H9 (cell line): ENCODE data around the gene CCDC191. TPM values are rescaled to one million over a fixed set of nuclear protein-coding genes. Genes with fewer than 3 reads are reported as not detected.
A peak's percentile ranks its signal among the peaks of the same experiment; 100 is the strongest.

Experiments used
- DNase-seq: peaks from one replicate; pipeline ENCODE4 v3.0.0-alpha.2; 2017
- H2AFZ ChIP-seq: one replicate; pipeline ENCODE4 v1.6.1; 2013; ENCODE audit warnings: mild to moderate bottlenecking, low read length, control low read depth, moderate library complexity
- H2AK5ac ChIP-seq: 2 replicates; pipeline ENCODE4 v1.6.1; 2013; ENCODE audit warnings: low read length, control low read depth, mixed read lengths; ENCODE audit not compliant: insufficient read length
- H2BK120ac ChIP-seq: one replicate; pipeline ENCODE4 v1.6.1; 2013; ENCODE audit warnings: low read depth, mild to moderate bottlenecking, low read length, control low read depth, inconsistent platforms; ENCODE audit not compliant: poor library complexity, severe bottlenecking
- H2BK12ac ChIP-seq: 2 replicates; pipeline ENCODE4 v1.6.1; 2013; ENCODE audit warnings: low read length, control low read depth, mixed read lengths, low read depth; ENCODE audit not compliant: insufficient read length
- H2BK15ac ChIP-seq: 2 replicates; pipeline ENCODE4 v1.6.1; 2013; ENCODE audit warnings: low read depth, low read length, control low read depth
- H2BK20ac ChIP-seq: one replicate; pipeline ENCODE4 v1.6.1; 2013; ENCODE audit warnings: low read depth, mild to moderate bottlenecking, low read length, control low read depth, inconsistent platforms; ENCODE audit not compliant: poor library complexity, severe bottlenecking
- H2BK5ac ChIP-seq: 2 replicates; pipeline ENCODE4 v1.6.1; 2013; ENCODE audit warnings: low read length, control low read depth, mixed read lengths; ENCODE audit not compliant: insufficient read length
- H3K14ac ChIP-seq: 2 replicates; pipeline ENCODE4 v1.6.1; 2013; ENCODE audit warnings: low read length, control low read depth; ENCODE audit not compliant: insufficient read depth
- H3K18ac ChIP-seq: 2 replicates; pipeline ENCODE4 v1.6.1; 2013; ENCODE audit warnings: low read depth, mild to moderate bottlenecking, mixed read lengths, low read length, control low read depth; ENCODE audit not compliant: insufficient read length
- H3K23ac ChIP-seq: 2 replicates; pipeline ENCODE4 v1.6.1; 2013; ENCODE audit warnings: low read length, control low read depth, mixed read lengths, low read depth; ENCODE audit not compliant: insufficient read length
- H3K23me2 ChIP-seq: 2 replicates; pipeline ENCODE4 v1.6.1; 2013; ENCODE audit warnings: low read depth, mild to moderate bottlenecking, mixed read lengths, low read length, control low read depth; ENCODE audit not compliant: insufficient read length, poor library complexity, severe bottlenecking
- H3K27ac ChIP-seq: 2 replicates; pipeline ENCODE4 v1.5.1; 2013; ENCODE audit warnings: low read length, control low read depth, mixed read lengths, low read depth; ENCODE audit not compliant: insufficient read length
- H3K27me3 ChIP-seq: 2 replicates; pipeline ENCODE4 v1.6.1; 2013; ENCODE audit warnings: low read length, control low read depth, inconsistent platforms; ENCODE audit not compliant: insufficient read depth
- H3K4ac ChIP-seq: 2 replicates; pipeline ENCODE4 v1.6.1; 2013; ENCODE audit warnings: low read depth, mild to moderate bottlenecking, control low read depth, inconsistent platforms, low read length, moderate library complexity
- H3K4me1 ChIP-seq: 2 replicates; pipeline ENCODE4 v1.6.1; 2013; ENCODE audit warnings: low read length, control low read depth, inconsistent platforms; ENCODE audit not compliant: insufficient read depth
- H3K4me2 ChIP-seq: 2 replicates; pipeline ENCODE4 v1.6.1; 2013; ENCODE audit warnings: low read length, control low read depth, mixed read lengths; ENCODE audit not compliant: insufficient read length, insufficient read depth
- H3K56ac ChIP-seq: 2 replicates; pipeline ENCODE4 v1.6.1; 2013; ENCODE audit warnings: low read depth, mild to moderate bottlenecking, mixed read lengths, low read length, control low read depth; ENCODE audit not compliant: insufficient read length
- H3K79me1 ChIP-seq: 2 replicates; pipeline ENCODE4 v1.6.1; 2013; ENCODE audit warnings: low read depth, mild to moderate bottlenecking, moderate library complexity, low read length, control low read depth, inconsistent platforms; ENCODE audit not compliant: insufficient read depth, poor library complexity, severe bottlenecking
- H3K79me2 ChIP-seq: 2 replicates; pipeline ENCODE4 v1.6.1; 2013; ENCODE audit warnings: low read length, control low read depth, inconsistent platforms; ENCODE audit not compliant: insufficient read depth
- H3K9ac ChIP-seq: 2 replicates; pipeline ENCODE4 v1.6.1; 2013; ENCODE audit warnings: low read length, control low read depth, mixed read lengths; ENCODE audit not compliant: insufficient read length; ENCODE audit errors: extremely low read depth
- H3K9me3 ChIP-seq: one replicate; pipeline ENCODE4 v1.6.1; 2013; ENCODE audit warnings: low read depth, low read length, inconsistent platforms; ENCODE audit not compliant: control insufficient read depth
- H3T11ph ChIP-seq: one replicate; pipeline ENCODE4 v1.6.1; 2013; ENCODE audit warnings: mild to moderate bottlenecking, low read length, control low read depth, inconsistent platforms
- H4K20me1 ChIP-seq: one replicate; pipeline ENCODE4 v1.6.1; 2013; ENCODE audit not compliant: control insufficient read depth, insufficient read length, insufficient read depth
- H4K5ac ChIP-seq: 2 replicates; pipeline ENCODE4 v1.6.1; 2013; ENCODE audit warnings: low read depth, mild to moderate bottlenecking, mixed read lengths, low read length, control low read depth; ENCODE audit not compliant: insufficient read length
- H4K8ac ChIP-seq: replicated peaks from 2 replicates; pipeline ENCODE4 v1.6.1; 2013; ENCODE audit warnings: low read length, control low read depth, mixed read lengths, low read depth; ENCODE audit not compliant: insufficient read length
- H4K91ac ChIP-seq: 2 replicates; pipeline ENCODE4 v1.6.1; 2013; ENCODE audit warnings: low read depth, mild to moderate bottlenecking, moderate library complexity, mixed read lengths, low read length, control low read depth; ENCODE audit not compliant: insufficient read length
- H3K27ac Mint-ChIP-seq, 3 experiments: 2 replicates in 2 of 3; 3 replicates in 1 of 3; pipeline ENCODE4 v1.8.0; 2020 to 2021; ENCODE audit warnings: mixed read lengths in 3 of 3, mild to moderate bottlenecking in 1 of 3, moderate library complexity in 1 of 3
- H3K27me3 Mint-ChIP-seq: 2 replicates; pipeline ENCODE4 v1.8.0; 2021; ENCODE audit warnings: low read depth, mild to moderate bottlenecking, moderate library complexity, mixed read lengths
- H3K36me3 Mint-ChIP-seq, 3 experiments: 2 replicates in 2 of 3; 3 replicates in 1 of 3; pipeline ENCODE4 v1.8.0; 2020 to 2021; ENCODE audit warnings: low read depth in 3 of 3, mixed read lengths in 3 of 3; ENCODE audit not compliant: insufficient read depth in 1 of 3
- H3K4me1 Mint-ChIP-seq, 2 experiments: 2 replicates each; pipeline ENCODE4 v1.8.0; 2020; ENCODE audit warnings: mixed read lengths in 2 of 2
- H3K4me3 Mint-ChIP-seq, 2 experiments: 2 replicates in 1 of 2; 3 replicates in 1 of 2; pipeline ENCODE4 v1.8.0; 2020 to 2021; ENCODE audit warnings: mild to moderate bottlenecking in 2 of 2, mixed read lengths in 2 of 2, moderate library complexity in 1 of 2
- H3K9me3 Mint-ChIP-seq, 2 experiments: 2 replicates in 1 of 2; 3 replicates in 1 of 2; pipeline ENCODE4 v1.8.0; 2020; ENCODE audit warnings: mild to moderate bottlenecking in 2 of 2, mixed read lengths in 2 of 2, moderate library complexity in 1 of 2
- WGBS: extraction: QIAGEN DNeasy Blood & Tissue Kit; methylation state at CpG from one replicate; pipeline ENCODE4 v1.1.7; 2013; ENCODE audit warnings: missing lambda C conversion rate, low lambda C conversion rate, mixed read lengths; ENCODE audit not compliant: insufficient read length; ENCODE audit errors: extremely low coverage; 5-methylcytosine and 5-hydroxymethylcytosine counted together
- total RNA-seq: library from RNA; stranded (reverse); gene quantifications from 2 replicates; pipeline ENCODE4 v1.2.1, GENCODE V29; 2021
- TF ChIP-seq, protein P1 (sequence below): fragments of 200-600 bp; sonication (generic); conservative IDR thresholded peaks from 3 replicates; pipeline ENCODE4 v1.8.0; 2021; ENCODE audit warnings: antibody characterized with exemption, mild to moderate bottlenecking

CCDC191 gene
- total RNA-seq, 1 experiment from 2014 or later, result 0.68 TPM

DNA sequence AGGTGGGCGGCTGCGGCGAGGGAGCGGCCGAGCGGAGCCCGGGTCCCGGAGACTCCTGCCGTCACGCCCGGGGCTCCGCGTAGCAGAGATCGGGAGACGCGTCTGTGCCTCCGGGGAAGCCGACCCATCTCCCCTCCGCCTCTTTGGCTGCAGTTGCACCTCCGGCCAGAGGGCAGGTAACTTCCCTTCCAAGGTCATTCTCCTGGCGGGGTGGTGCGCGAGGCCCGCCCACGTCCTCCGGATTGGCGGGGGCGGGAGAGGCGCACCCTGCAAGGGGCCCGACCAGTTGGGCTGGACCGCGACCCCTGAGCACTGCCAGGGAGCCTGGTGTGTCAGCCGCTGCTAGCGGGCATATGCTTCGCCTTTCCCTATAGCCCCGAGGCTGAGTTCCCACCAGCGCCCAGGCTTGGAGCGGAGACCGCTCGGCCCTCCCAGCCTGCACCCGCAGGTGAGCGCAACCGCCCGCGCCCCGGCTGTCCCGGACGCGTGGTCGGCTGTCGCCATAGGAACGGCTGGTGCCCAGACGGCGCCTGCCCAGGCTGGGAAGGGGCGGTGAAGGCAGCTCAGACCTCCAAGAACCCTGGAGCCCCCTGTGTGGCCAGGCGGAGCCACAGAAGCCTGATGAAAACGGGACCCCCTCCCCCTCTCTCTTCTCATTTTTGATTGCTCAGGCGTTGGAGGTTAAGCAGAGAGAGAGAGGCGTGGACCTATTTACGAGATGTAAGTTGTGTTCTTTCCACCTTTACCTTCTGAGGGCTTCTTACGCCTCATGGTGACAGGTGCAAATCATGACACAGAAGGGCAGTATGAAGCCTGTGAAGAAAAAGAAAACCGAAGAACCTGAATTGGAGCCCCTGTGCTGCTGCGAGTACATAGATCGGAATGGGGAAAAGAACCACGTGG, 108.1 kb downstream of the CCDC191 start:
- Histone ChIP-seq H3K4me2 (peak overlapping the region; percentile 68), H3K14ac (no peak overlapping the region; the same call in 1 of the 2 replicates), H2AFZ (no peak overlapping the region), H3T11ph (no peak overlapping the region), H3K27ac (no peak overlapping the region), H2BK120ac (no peak overlapping the region), H3K79me2 (no peaks in the 10 kb centered on the region), H3K23me2 (peaks cover 10% of the 10 kb centered on the region), H2AK5ac (no peak overlapping the region), H2BK5ac (no peak overlapping the region), H3K79me1 (no peaks in the 10 kb centered on the region), H4K5ac (no peak overlapping the region), H3K9ac (peak overlapping the region; percentile 3), H2BK20ac (no peak overlapping the region), H3K9me3 (no peaks in the 10 kb centered on the region), H3K23ac (no peak overlapping the region), H3K27me3 (no peaks in the 10 kb centered on the region; the same call in 1 of the 2 replicates), H3K4me1 (0 out of 2 replicates have a peak, but pooled peaks cover 4% of the 10 kb centered on the region), H3K18ac (no peak overlapping the region), H2BK12ac (no peak overlapping the region), H4K20me1 (no peaks in the 10 kb centered on the region), H3K56ac (no peak overlapping the region), H4K91ac (no peak overlapping the region), H4K8ac (no peak overlapping the region), H3K4ac (no peak overlapping the region), H2BK15ac (no peak overlapping the region)
- Mint-ChIP-seq H3K27ac (no peak overlapping the region), H3K4me1 (peaks cover 15 to 16% of the 10 kb centered on the region in 2 experiments), H3K27me3 (peaks cover 11% of the 10 kb centered on the region), H3K9me3 (no peaks in the 10 kb centered on the region), H3K36me3 (peaks cover 0 to 9% (median 9%) of the 10 kb centered on the region in 3 experiments; a peak in 3 of 7 replicates), H3K4me3 (peak overlapping the region; percentile 74)
- TF ChIP-seq, protein P1, sequence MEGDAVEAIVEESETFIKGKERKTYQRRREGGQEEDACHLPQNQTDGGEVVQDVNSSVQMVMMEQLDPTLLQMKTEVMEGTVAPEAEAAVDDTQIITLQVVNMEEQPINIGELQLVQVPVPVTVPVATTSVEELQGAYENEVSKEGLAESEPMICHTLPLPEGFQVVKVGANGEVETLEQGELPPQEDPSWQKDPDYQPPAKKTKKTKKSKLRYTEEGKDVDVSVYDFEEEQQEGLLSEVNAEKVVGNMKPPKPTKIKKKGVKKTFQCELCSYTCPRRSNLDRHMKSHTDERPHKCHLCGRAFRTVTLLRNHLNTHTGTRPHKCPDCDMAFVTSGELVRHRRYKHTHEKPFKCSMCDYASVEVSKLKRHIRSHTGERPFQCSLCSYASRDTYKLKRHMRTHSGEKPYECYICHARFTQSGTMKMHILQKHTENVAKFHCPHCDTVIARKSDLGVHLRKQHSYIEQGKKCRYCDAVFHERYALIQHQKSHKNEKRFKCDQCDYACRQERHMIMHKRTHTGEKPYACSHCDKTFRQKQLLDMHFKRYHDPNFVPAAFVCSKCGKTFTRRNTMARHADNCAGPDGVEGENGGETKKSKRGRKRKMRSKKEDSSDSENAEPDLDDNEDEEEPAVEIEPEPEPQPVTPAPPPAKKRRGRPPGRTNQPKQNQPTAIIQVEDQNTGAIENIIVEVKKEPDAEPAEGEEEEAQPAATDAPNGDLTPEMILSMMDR, result peak; percentile 26; the same call in 1 of the 3 replicates
- DNase-seq, result peak; percentile 81
- WGBS, result no CpG with 5 or more reads among the region's 65 CpGs
